ENCODE results near the gene ANG.

ANG gene

GRCh38 chr14:20681348-20682126 lies 7.0 kb upstream of the ANG start:
- DNase-seq (ENCODE audit: low read depth, low spot score): peak; percentile 82
- Histone ChIP-seq H3K9me3 (ENCODE audit: low read depth, low read length) (no peaks in the 10 kb centered on the region), H3K9ac (ENCODE audit: insufficient read length) (peak overlapping the region; percentile 99), H3K4me3 (peak overlapping the region; percentile 100), H3K27ac (peak overlapping the region; percentile 99), H3K36me3 (ENCODE audit: insufficient read depth, low read length) (no peaks in the 10 kb centered on the region)
- TF ChIP-seq EZH2 (IDR thresholded peaks at IDR 0.05) (no peak), POLR2AphosphoS5 (IDR thresholded peaks at IDR 0.05; ENCODE audit: borderline replicate concordance, low read depth, low read length) (no peak), FOXP2 (optimal IDR thresholded peaks at IDR 0.05; ENCODE audit: control extremely low read depth, extremely low read length, insufficient read depth) (no peak)

DNA sequence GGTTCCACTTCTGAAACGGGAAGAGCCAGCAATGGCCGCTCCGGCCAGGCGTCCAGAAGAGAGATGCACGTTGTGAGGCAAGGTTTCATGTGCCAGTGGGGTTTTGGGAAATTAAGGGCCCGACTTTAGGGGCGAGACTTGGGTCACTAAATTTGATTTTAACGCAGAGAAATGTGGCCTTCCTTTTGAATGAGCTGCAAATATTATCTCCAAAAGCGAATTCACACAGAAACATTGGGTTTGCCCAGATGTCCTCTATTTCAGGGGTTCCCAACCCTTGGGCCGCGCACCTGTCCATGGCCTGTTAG lies 6.5 kb upstream of the ANG start:
- no peak for TF ChIP-seq FOXP2 (optimal IDR thresholded peaks at IDR 0.05; ENCODE audit: control extremely low read depth, extremely low read length, insufficient read depth)
- no peak for TF ChIP-seq EZH2 (IDR thresholded peaks at IDR 0.05)
- TF ChIP-seq POLR2AphosphoS5 (IDR thresholded peaks at IDR 0.05; ENCODE audit: borderline replicate concordance, low read depth, low read length): no peak
- peak overlapping the region; percentile 99 for H3K9ac ChIP-seq (ENCODE audit: insufficient read length)
- no peak for DNase-seq (ENCODE audit: low read depth, low spot score)

DNA sequence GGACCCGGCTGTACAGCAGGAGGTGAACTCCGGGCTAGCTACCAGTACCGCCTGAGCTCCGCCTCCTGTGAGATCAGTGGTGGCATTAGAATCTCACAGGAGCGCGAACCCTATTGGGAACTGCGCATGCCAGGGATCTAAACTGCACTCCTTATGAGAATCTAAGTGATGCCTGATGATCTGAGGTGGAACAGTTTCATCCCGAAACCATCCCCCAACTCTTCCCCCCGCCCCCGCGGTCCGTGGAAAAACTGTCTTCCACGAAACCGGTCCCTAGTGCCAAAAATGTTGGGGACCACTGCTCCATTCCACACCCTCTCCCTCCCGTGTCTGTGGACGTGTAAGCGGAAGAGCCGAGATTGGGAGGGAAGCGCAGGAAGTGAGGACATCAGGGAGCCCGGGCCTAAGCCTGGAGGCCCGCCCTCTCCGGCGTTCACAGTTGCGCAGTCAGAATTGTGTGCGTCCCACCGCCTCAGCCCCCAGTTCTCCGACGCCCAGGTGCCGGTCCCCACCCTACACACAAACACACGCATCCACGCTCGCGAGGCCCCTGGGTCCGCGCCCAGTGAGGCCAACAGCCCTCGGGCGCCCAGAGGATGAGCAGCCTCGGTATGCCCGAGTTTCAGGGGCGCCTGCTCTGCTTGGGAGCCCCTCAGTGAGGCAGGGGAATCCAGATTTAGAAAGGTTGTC lies 6.0 kb upstream of the ANG start:
- peak overlapping the region; percentile 99 for H3K9ac ChIP-seq (ENCODE audit: insufficient read length)
- no peaks in the 10 kb centered on the region for H3K36me3 ChIP-seq (ENCODE audit: insufficient read depth, low read length)
- peak; percentile 75 for DNase-seq (ENCODE audit: low read depth, low spot score)
- peak overlapping the region; percentile 100 for H3K4me3 ChIP-seq
- peak; percentile 94 for TF ChIP-seq POLR2AphosphoS5 (IDR thresholded peaks at IDR 0.05; ENCODE audit: borderline replicate concordance, low read depth, low read length)
- no peak for TF ChIP-seq FOXP2 (optimal IDR thresholded peaks at IDR 0.05; ENCODE audit: control extremely low read depth, extremely low read length, insufficient read depth)
- TF ChIP-seq EZH2 (IDR thresholded peaks at IDR 0.05): no peak
- no peaks in the 10 kb centered on the region for H3K9me3 ChIP-seq (ENCODE audit: low read depth, low read length)
- H3K27ac ChIP-seq: peak overlapping the region; percentile 99

More for the DNA sequence above, 6.5 kb upstream of the ANG start:
- Histone ChIP-seq H3K9me3 (ENCODE audit: low read depth, low read length) (no peaks in the 10 kb centered on the region), H3K4me3 (peak overlapping the region; percentile 100), H3K27ac (peak overlapping the region; percentile 99), H3K36me3 (ENCODE audit: insufficient read depth, low read length) (no peaks in the 10 kb centered on the region)

GRCh38 chr14:20683125-20683890 lies 5.3 kb upstream of the ANG start:
- peak overlapping the region; percentile 99 for H3K27ac ChIP-seq
- TF ChIP-seq POLR2AphosphoS5 (IDR thresholded peaks at IDR 0.05; ENCODE audit: borderline replicate concordance, low read depth, low read length) (no peak), EZH2 (IDR thresholded peaks at IDR 0.05) (no peak)
- peak overlapping the region; percentile 99 for H3K9ac ChIP-seq (ENCODE audit: insufficient read length)
- no peaks in the 10 kb centered on the region for H3K9me3 ChIP-seq (ENCODE audit: low read depth, low read length)
- no peaks in the 10 kb centered on the region for H3K36me3 ChIP-seq (ENCODE audit: insufficient read depth, low read length)
- peak overlapping the region; percentile 100 for H3K4me3 ChIP-seq
- DNase-seq (ENCODE audit: low read depth, low spot score): peak; percentile 78

GRCh38 chr14:20683891-20684661 lies 4.5 kb upstream of the ANG start, which contains the start of gene RNASE4:
Gene RNASE4, plus strand, starts transcription at chr14:20684560. Its CDS starts 14,812 bp downstream, at chr14:20699372.
- H3K9me3 ChIP-seq (ENCODE audit: low read depth, low read length): no peaks in the 10 kb centered on the region
- H3K27ac ChIP-seq: peak within 1 kb of the TSS; percentile 99
- no peak for DNase-seq (ENCODE audit: low read depth, low spot score)
- no peaks in the 10 kb centered on the region for H3K36me3 ChIP-seq (ENCODE audit: insufficient read depth, low read length)
- H3K4me3 ChIP-seq: peak within 1 kb of the TSS; percentile 100
- TF ChIP-seq POLR2AphosphoS5 (IDR thresholded peaks at IDR 0.05; ENCODE audit: borderline replicate concordance, low read depth, low read length): no peak
- TF ChIP-seq FOXP2 (optimal IDR thresholded peaks at IDR 0.05; ENCODE audit: control extremely low read depth, extremely low read length, insufficient read depth): peak; percentile 40
- no peak for TF ChIP-seq EZH2 (IDR thresholded peaks at IDR 0.05)
- H3K9ac ChIP-seq (ENCODE audit: insufficient read length): peak within 1 kb of the TSS; percentile 99

DNA sequence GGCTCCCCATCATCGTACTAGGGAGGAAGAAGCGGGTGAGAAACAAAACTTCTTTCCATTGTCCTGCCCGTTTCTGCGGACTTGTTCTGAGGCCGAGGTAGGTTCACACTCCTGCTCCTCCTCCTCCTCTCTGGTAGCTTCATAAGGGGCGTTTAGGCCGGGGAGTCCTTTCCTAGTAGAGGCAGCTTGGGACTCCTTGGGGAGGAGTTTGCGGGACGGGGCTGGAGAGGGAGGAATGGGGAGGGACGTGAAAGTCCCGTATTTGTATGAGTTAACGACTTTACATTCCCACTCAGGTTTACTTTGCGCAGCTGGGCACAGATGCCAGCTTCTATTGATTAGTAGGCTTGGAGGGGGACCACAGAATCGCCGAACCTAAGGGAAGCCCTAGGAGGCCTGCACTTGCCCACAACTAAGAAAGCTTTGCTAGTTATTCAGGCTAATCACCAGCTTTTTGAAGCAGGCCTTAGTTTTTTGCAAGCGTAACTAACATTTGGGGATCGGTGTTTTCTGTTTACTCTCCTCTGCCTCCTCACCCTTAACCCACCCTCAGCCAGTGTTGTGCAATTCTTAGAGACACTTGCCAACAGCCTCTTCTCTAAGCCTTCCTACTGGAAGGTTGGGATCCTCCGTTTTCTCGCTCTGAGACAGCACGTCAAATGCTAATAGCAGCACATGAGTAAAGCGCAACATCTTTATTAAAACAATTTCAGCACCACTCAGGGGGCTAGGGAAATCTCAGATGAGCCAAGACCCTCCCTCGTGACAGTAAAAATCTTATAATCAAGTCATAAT lies 3.7 kb upstream of the ANG start:
- H3K27ac ChIP-seq: no peak overlapping the region

More for the DNA sequence above, 3.7 kb upstream of the ANG start:
- no peaks in the 10 kb centered on the region for H3K36me3 ChIP-seq (ENCODE audit: insufficient read depth, low read length)
- H3K9ac ChIP-seq (ENCODE audit: insufficient read length): peak overlapping the region; percentile 71
- H3K9me3 ChIP-seq (ENCODE audit: low read depth, low read length): no peaks in the 10 kb centered on the region
- TF ChIP-seq FOXP2 (optimal IDR thresholded peaks at IDR 0.05; ENCODE audit: control extremely low read depth, extremely low read length, insufficient read depth): no peak
- TF ChIP-seq POLR2AphosphoS5 (IDR thresholded peaks at IDR 0.05; ENCODE audit: borderline replicate concordance, low read depth, low read length): no peak
- TF ChIP-seq EZH2 (IDR thresholded peaks at IDR 0.05): no peak
- no peak for DNase-seq (ENCODE audit: low read depth, low spot score)
- peak overlapping the region; percentile 100 for H3K4me3 ChIP-seq

Data from SK-N-MC (cell line).